Measurements from ENCODE around the gene SMIM15. TPM values are rescaled to one million over a fixed set of nuclear protein-coding genes. Genes with fewer than 3 reads are reported as not detected.
A peak's percentile ranks its signal among the peaks of the same experiment; 100 is the strongest.

SMIM15 gene
- total and polyA plus RNA-seq, 7 donors: 12.2 to 77.0 (median 35.0) TPM

- H3K4me1 ChIP-seq: peaks cover 0 to 35% (median 16%) of the 10 kb centered on the region in 4 donors
- TF ChIP-seq, protein P1, sequence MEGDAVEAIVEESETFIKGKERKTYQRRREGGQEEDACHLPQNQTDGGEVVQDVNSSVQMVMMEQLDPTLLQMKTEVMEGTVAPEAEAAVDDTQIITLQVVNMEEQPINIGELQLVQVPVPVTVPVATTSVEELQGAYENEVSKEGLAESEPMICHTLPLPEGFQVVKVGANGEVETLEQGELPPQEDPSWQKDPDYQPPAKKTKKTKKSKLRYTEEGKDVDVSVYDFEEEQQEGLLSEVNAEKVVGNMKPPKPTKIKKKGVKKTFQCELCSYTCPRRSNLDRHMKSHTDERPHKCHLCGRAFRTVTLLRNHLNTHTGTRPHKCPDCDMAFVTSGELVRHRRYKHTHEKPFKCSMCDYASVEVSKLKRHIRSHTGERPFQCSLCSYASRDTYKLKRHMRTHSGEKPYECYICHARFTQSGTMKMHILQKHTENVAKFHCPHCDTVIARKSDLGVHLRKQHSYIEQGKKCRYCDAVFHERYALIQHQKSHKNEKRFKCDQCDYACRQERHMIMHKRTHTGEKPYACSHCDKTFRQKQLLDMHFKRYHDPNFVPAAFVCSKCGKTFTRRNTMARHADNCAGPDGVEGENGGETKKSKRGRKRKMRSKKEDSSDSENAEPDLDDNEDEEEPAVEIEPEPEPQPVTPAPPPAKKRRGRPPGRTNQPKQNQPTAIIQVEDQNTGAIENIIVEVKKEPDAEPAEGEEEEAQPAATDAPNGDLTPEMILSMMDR (IDR thresholded peaks at IDR 0.05): no peak
- TF ChIP-seq POLR2A (IDR thresholded peaks at IDR 0.05): no peak
- no peak for TF ChIP-seq EP300 (IDR thresholded peaks at IDR 0.05)
- no peak for TF ChIP-seq POLR2AphosphoS5 (IDR thresholded peaks at IDR 0.05)
- H3K27ac ChIP-seq: no peak overlapping the region
- 97% methylated on average over 13 of the region's 13 CpGs for WGBS, 2 donors
- no peaks in the 10 kb centered on the region for H3K27me3 ChIP-seq
- intact Hi-C loops (cut with DNase I): loop anchor here (2.0 to 10.0 kb wide), 5 partner anchors 113 to 771 kb away; no protein-coding TSS in a partner anchor
- no peak for DNase-seq
- H3K4me3 ChIP-seq: no peak overlapping the region
- H3K9me3 ChIP-seq: no peaks in the 10 kb centered on the region
- H3K36me3 ChIP-seq: peaks cover 0 to 20% (median 3%) of the 10 kb centered on the region in 4 donors
Measured at GRCh38 chr5:61163905-61164304, 1.6 kb upstream of the SMIM15 start.

DNA sequence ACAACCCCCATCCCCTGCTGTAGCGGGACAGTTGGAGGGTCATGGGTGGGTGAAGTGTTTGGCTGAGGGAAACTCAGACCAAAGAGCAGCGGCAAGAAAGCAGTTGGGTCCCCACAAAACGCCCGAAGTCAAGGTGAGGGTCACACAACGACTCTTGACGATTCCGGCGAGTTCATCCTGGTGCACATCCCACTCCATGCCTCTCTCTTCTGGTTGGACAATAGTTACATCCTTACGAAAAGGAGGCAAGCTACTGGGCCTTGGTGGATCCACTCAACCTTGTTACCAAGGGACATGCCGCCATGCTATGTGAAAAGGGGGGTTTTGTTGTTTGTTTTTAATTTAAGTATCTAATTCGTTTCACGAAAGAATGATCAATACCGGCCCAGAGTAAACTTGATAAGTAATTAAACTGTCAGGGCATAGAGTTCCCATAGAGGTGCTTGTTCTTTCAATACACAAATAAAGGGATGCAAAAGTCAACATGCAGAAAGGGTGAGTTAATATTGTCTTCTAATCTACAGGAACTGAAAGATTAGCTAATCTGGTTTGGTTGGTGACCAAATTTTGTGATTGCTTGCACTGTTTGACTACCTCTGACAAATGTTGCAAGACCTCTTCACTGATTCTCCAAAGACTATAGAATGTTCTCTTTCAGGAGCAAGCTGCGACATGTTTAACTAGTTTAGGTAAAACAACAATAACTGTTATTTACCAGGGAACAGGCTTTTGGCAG is 732 bp upstream of the SMIM15 start:
- no peak for TF ChIP-seq EP300 (IDR thresholded peaks at IDR 0.05)
- no peak for TF ChIP-seq POLR2A (IDR thresholded peaks at IDR 0.05)
- TF ChIP-seq, protein P1 (IDR thresholded peaks at IDR 0.05): no peak
- TF ChIP-seq POLR2AphosphoS5 (IDR thresholded peaks at IDR 0.05): no peak
- Histone ChIP-seq H3K36me3 (peaks cover 0 to 20% (median 3%) of the 10 kb centered on the region in 4 donors), H3K9me3 (no peaks in the 10 kb centered on the region), H3K27me3 (no peaks in the 10 kb centered on the region), H3K4me3 (peak overlapping the region; percentile 74 to 87 (median 77)), H3K4me1 (peaks cover 0 to 35% (median 16%) of the 10 kb centered on the region in 4 donors), H3K27ac (peak overlapping the region; percentile 85 to 90 (median 88))
- intact Hi-C loops (cut with DNase I): loop anchor here (2.0 to 10.0 kb wide), 5 partner anchors 114 to 772 kb away; no protein-coding TSS in a partner anchor
- DNase-seq: no peak
- WGBS, 2 donors: 12 to 32% methylated on average over 14 of the region's 14 CpGs

GRCh38 chr5:61160497-61160896 is 1.8 kb downstream of the SMIM15 start:
- Histone ChIP-seq H3K4me1 (peaks cover 0 to 35% (median 16%) of the 10 kb centered on the region in 4 donors), H3K9me3 (no peaks in the 10 kb centered on the region), H3K4me3 (no peak overlapping the region), H3K27ac (no peak overlapping the region), H3K27me3 (no peaks in the 10 kb centered on the region), H3K36me3 (peaks cover 0 to 20% (median 3%) of the 10 kb centered on the region in 4 donors)
- DNase-seq: no peak
- 88 to 90% methylated on average over 3 of the region's 3 CpGs for WGBS, 2 donors
- intact Hi-C loops (cut with DNase I): loop anchor here (5.0 to 10.0 kb wide), 4 partner anchors 117 to 774 kb away; no protein-coding TSS in a partner anchor
- TF ChIP-seq, protein P1 (IDR thresholded peaks at IDR 0.05): no peak
- TF ChIP-seq EP300 (IDR thresholded peaks at IDR 0.05) (no peak), POLR2A (IDR thresholded peaks at IDR 0.05) (no peak), POLR2AphosphoS5 (IDR thresholded peaks at IDR 0.05) (no peak)

DNA sequence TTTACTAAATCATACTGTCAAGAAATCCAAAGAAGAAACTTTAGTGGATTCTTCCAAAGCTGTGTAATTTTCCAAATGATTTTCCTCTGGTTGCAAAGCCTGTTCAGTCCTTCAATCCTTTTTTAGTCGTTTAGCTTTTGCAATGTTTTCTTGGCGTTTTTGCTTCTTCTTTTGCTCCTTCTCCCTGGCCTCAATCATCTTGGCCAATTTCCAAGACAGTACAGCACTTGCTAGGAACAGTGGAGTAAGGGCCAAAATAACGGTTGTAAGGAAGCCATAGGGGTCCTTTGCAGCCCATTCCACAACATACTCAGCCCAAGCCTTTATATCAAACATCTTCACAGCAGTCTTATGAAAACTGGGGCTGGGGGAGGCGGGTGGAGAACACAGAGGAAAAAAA is 2.4 kb downstream of the SMIM15 start:
- TF ChIP-seq, protein P1 (IDR thresholded peaks at IDR 0.05): no peak
- no peak for TF ChIP-seq POLR2A (IDR thresholded peaks at IDR 0.05)
- no peak for TF ChIP-seq POLR2AphosphoS5 (IDR thresholded peaks at IDR 0.05)
- TF ChIP-seq EP300 (IDR thresholded peaks at IDR 0.05): no peak
- H3K27me3 ChIP-seq: no peaks in the 10 kb centered on the region
- intact Hi-C loops (cut with DNase I): loop anchor here (5.0 to 10.0 kb wide), 4 partner anchors 117 to 775 kb away; no protein-coding TSS in a partner anchor
- no peaks in the 10 kb centered on the region for H3K9me3 ChIP-seq
- DNase-seq: no peak
- 50 to 73% methylated on average over 4 of the region's 4 CpGs for WGBS, 2 donors
- peaks cover 0 to 20% (median 3%) of the 10 kb centered on the region in 4 donors for H3K36me3 ChIP-seq
- H3K4me1 ChIP-seq: peaks cover 0 to 35% (median 16%) of the 10 kb centered on the region in 4 donors
- H3K27ac ChIP-seq: no peak overlapping the region
- no peak overlapping the region for H3K4me3 ChIP-seq
